HG02588 (cell line): ENCODE data around the gene CLIP2.
"Not testable (repeated sequence)": the region's sequence is repeated elsewhere in the genome, so short reads cannot be mapped to it uniquely, and the experiment has no call there.

Experiments
- ATAC-seq: cut with Tn5 transposase; IDR thresholded peaks from one replicate; pipeline ENCODE4 v1.9.1; 2021; ENCODE audit warnings: mild to moderate bottlenecking, moderate library complexity; ENCODE audit not compliant: unreplicated experiment

The CLIP2 gene

GRCh38 chr7:74400420-74401136 lies 111.4 kb downstream of the CLIP2 start:
- ATAC-seq = no peak

- ATAC-seq = no peak
These were observed 112.1 kb downstream of the CLIP2 start for GRCh38 chr7:74401137-74401859.

GRCh38 chr7:74402668-74403067 lies 113.5 kb downstream of the CLIP2 start:
- not testable (repeated sequence) for ATAC-seq

GRCh38 chr7:74403521-74404387 lies 114.5 kb downstream of the CLIP2 start:
- no peak for ATAC-seq

GRCh38 chr7:74404388-74404700 lies 115.1 kb downstream of the CLIP2 start:
- no peak for ATAC-seq

GRCh38 chr7:74404741-74405140 lies 115.5 kb downstream of the CLIP2 start:
- no peak for ATAC-seq

- no peak for ATAC-seq
These were observed 116.1 kb downstream of the CLIP2 start for GRCh38 chr7:74405191-74405898.

- ATAC-seq = no peak
These were observed 116.8 kb downstream of the CLIP2 start for GRCh38 chr7:74405899-74406512.

- ATAC-seq = no peak
These were observed 118.8 kb downstream of the CLIP2 start for GRCh38 chr7:74407958-74408357.

- ATAC-seq = no peak
These were observed 120.4 kb downstream of the CLIP2 start for GRCh38 chr7:74409571-74409970.

- no peak for ATAC-seq
These were observed 121.6 kb downstream of the CLIP2 start for GRCh38 chr7:74410772-74411171.

- not testable (repeated sequence) for ATAC-seq
These were observed 122.4 kb downstream of the CLIP2 start for GRCh38 chr7:74411571-74411970.

GRCh38 chr7:74412056-74412455 lies 122.8 kb downstream of the CLIP2 start:
- no peak for ATAC-seq

- ATAC-seq = no peak
These were observed 123.4 kb downstream of the CLIP2 start for GRCh38 chr7:74412603-74413002.

GRCh38 chr7:74414595-74415333 lies 125.6 kb downstream of the CLIP2 start:
- not testable (repeated sequence) for ATAC-seq

- no peak for ATAC-seq
These were observed 128.3 kb downstream of the CLIP2 start for GRCh38 chr7:74417419-74417971.

GRCh38 chr7:74418076-74418475 lies 128.9 kb downstream of the CLIP2 start:
- ATAC-seq = no peak

GRCh38 chr7:74418538-74418937 lies 129.3 kb downstream of the CLIP2 start:
- ATAC-seq = no peak

GRCh38 chr7:74419232-74419631 lies 130.0 kb downstream of the CLIP2 start:
- ATAC-seq = not testable (repeated sequence)

- ATAC-seq = no peak
These were observed 130.8 kb downstream of the CLIP2 start for GRCh38 chr7:74420006-74420405.
